H1 (cell line): ENCODE data around the gene NEK9. TPM values are rescaled to one million over a fixed set of nuclear protein-coding genes. Genes with fewer than 3 reads are reported as not detected.

Experiments used
- CTCF ChIA-PET: fragments of 300-600 bp; sonication (Branson Sonifier 250); formaldehyde crosslinking; loops from one replicate; lab custom pipeline; 2021; ENCODE audit not compliant: partially characterized antibody; lab: Charles Lee
- POLR2A ChIA-PET: fragments of 300-600 bp; sonication (Branson Sonifier 250); formaldehyde crosslinking; loops from one replicate; lab custom pipeline; 2021; ENCODE audit warnings: inconsistent platforms; ENCODE audit not compliant: partially characterized antibody; lab: Charles Lee
- DNase-seq, 2 experiments: peaks; one replicate each; pipeline versions ENCODE4 v3.0.0 to v3.0.0-alpha.2; 2010 to 2022; ENCODE audit warnings: low spot score in 2 of 2, low read depth in 1 of 2, mixed read lengths in 1 of 2
- FAIRE-seq: peaks from 2 replicates; lab custom pipeline; 2011; peaks lifted over from hg19 to GRCh38; lab: Jason Lieb, UNC
- H2AFZ ChIP-seq: 2 replicates; pipeline ENCODE4 v1.8.1; 2012; ENCODE audit warnings: low read length, inconsistent platforms
- H2AK5ac ChIP-seq: 2 replicates; pipeline ENCODE4 v1.6.1; 2013; ENCODE audit warnings: low read depth, low read length
- H2BK120ac ChIP-seq: replicated peaks from 2 replicates; pipeline ENCODE3; 2013; ENCODE audit warnings: low read depth, low read length, inconsistent platforms
- H2BK12ac ChIP-seq: 2 replicates; pipeline ENCODE4 v1.6.1; 2013; ENCODE audit warnings: low read depth, low read length
- H2BK15ac ChIP-seq: 2 replicates; pipeline ENCODE4 v1.6.1; 2013; ENCODE audit warnings: low read length
- H2BK20ac ChIP-seq: 2 replicates; pipeline ENCODE4 v1.6.1; 2013; ENCODE audit warnings: low read length
- H2BK5ac ChIP-seq: 2 replicates; pipeline ENCODE4 v1.6.1; 2013; ENCODE audit warnings: low read depth, low read length
- H3K14ac ChIP-seq: 2 replicates; pipeline ENCODE4 v1.6.1; 2013; ENCODE audit warnings: inconsistent platforms; ENCODE audit not compliant: insufficient read length
- H3K18ac ChIP-seq: 2 replicates; pipeline ENCODE4 v1.6.1; 2013; ENCODE audit warnings: low read length; ENCODE audit errors: extremely low read depth
- H3K23ac ChIP-seq: 2 replicates; pipeline ENCODE4 v1.6.1; 2013; ENCODE audit warnings: inconsistent platforms; ENCODE audit not compliant: insufficient read length
- H3K23me2 ChIP-seq: 2 replicates; pipeline ENCODE4 v1.6.1; 2013; ENCODE audit warnings: low read depth, low read length
- H3K27ac ChIP-seq: 2 replicates; pipeline ENCODE4 v1.6.1; 2011; ENCODE audit warnings: low read depth, low read length, inconsistent platforms
- H3K27me3 ChIP-seq, 4 experiments: replicated peaks in 1 of 4; 1 replicate in 1 of 4; 2 replicates in 3 of 4; pipeline versions ENCODE4 v1.6.1 to v1.8.1; 2011 to 2013; ENCODE audit warnings: low read length in 3 of 4, mild to moderate bottlenecking in 3 of 4, inconsistent platforms in 2 of 4, mixed read lengths in 2 of 4, moderate library complexity in 1 of 4; ENCODE audit not compliant: control insufficient read depth in 3 of 4, insufficient read depth in 3 of 4; ENCODE audit errors: extremely low read depth in 1 of 4
- H3K36me3 ChIP-seq, 4 experiments: 2 replicates each; pipeline versions ENCODE4 v1.6.1 to v1.8.1; 2011 to 2013; ENCODE audit warnings: mild to moderate bottlenecking in 4 of 4, low read length in 3 of 4, moderate library complexity in 2 of 4, control low read depth in 1 of 4, inconsistent platforms in 1 of 4; ENCODE audit not compliant: insufficient read depth in 4 of 4, control insufficient read depth in 2 of 4
- H3K4ac ChIP-seq: replicated peaks from 2 replicates; pipeline ENCODE3; 2013; ENCODE audit warnings: low read length, low read depth, mixed read lengths, inconsistent platforms; ENCODE audit not compliant: insufficient read length
- H3K4me1 ChIP-seq, 4 experiments: replicated peaks in 1 of 4; 1 replicate in 1 of 4; 2 replicates in 3 of 4; pipeline versions ENCODE4 v1.6.1 to v1.8.1; 2011 to 2013; ENCODE audit warnings: low read length in 3 of 4, inconsistent platforms in 2 of 4, mixed read lengths in 1 of 4; ENCODE audit not compliant: insufficient read depth in 4 of 4, control insufficient read depth in 3 of 4
- H3K4me2 ChIP-seq, 2 experiments: 2 replicates each; pipeline versions ENCODE4 v1.6.1 to v1.8.1; 2011 to 2013; ENCODE audit warnings: low read depth in 2 of 2, low read length in 2 of 2, control low read depth in 1 of 2, inconsistent platforms in 1 of 2, mild to moderate bottlenecking in 1 of 2; ENCODE audit not compliant: insufficient read depth in 1 of 2
- H3K4me3 ChIP-seq, 4 experiments: fragments of 200-600, 300-600 bp in 1 of 4; sonication (generic), shearing (Covaris generic), sonication (Bioruptor Twin) in 1 of 4; 2 replicates each; pipeline versions ENCODE4 v1.5.1 to v1.8.1; 2011 to 2016; ENCODE audit warnings: low read length in 4 of 4, low read depth in 3 of 4, control low read depth in 2 of 4, inconsistent platforms in 2 of 4, mild to moderate bottlenecking in 2 of 4, mixed read lengths in 1 of 4, moderate library complexity in 1 of 4; ENCODE audit not compliant: insufficient read depth in 2 of 4; ENCODE audit errors: extremely low read depth in 1 of 4
- H3K56ac ChIP-seq: replicated peaks from 2 replicates; pipeline ENCODE3; 2013; ENCODE audit warnings: low read depth, mild to moderate bottlenecking, mixed read lengths, low read length, inconsistent platforms; ENCODE audit not compliant: insufficient read length
- H3K79me1 ChIP-seq: 2 replicates; pipeline ENCODE4 v1.6.1; 2013; ENCODE audit warnings: low read depth, low read length, control low read depth
- H3K79me2 ChIP-seq, 2 experiments: 2 replicates each; pipeline versions ENCODE4 v1.6.1 to v1.8.1; 2012 to 2013; ENCODE audit warnings: low read length in 2 of 2, mild to moderate bottlenecking in 2 of 2, inconsistent platforms in 1 of 2; ENCODE audit not compliant: insufficient read depth in 2 of 2, control insufficient read depth in 1 of 2
- H3K9ac ChIP-seq, 4 experiments: replicated peaks in 1 of 4; 1 replicate in 1 of 4; 2 replicates in 3 of 4; pipeline versions ENCODE4 v1.6.1 to v1.8.1; 2011 to 2013; ENCODE audit warnings: low read depth in 3 of 4, low read length in 3 of 4, control low read depth in 2 of 4, mild to moderate bottlenecking in 2 of 4, moderate library complexity in 2 of 4, inconsistent platforms in 1 of 4; ENCODE audit errors: extremely low read depth in 1 of 4
- H3K9me3 ChIP-seq, 2 experiments: 2 replicates each; pipeline versions ENCODE4 v1.6.1 to v1.8.1; 2012 to 2013; ENCODE audit warnings: mild to moderate bottlenecking in 2 of 2, moderate library complexity in 2 of 2, control low read depth in 1 of 2, inconsistent platforms in 1 of 2, low read depth in 1 of 2, low read length in 1 of 2, mixed read lengths in 1 of 2; ENCODE audit not compliant: insufficient read depth in 2 of 2
- H4K20me1 ChIP-seq, 2 experiments: replicated peaks in 1 of 2; 2 replicates each; pipeline versions ENCODE3 to v1.8.1; 2011 to 2013; ENCODE audit warnings: inconsistent platforms in 2 of 2, low read length in 2 of 2, mild to moderate bottlenecking in 1 of 2; ENCODE audit not compliant: insufficient read depth in 2 of 2, control insufficient read depth in 1 of 2
- H4K5ac ChIP-seq: 2 replicates; pipeline ENCODE4 v1.6.1; 2013; ENCODE audit warnings: low read length, low read depth, mixed read lengths, inconsistent platforms; ENCODE audit not compliant: insufficient read length
- H4K8ac ChIP-seq: 2 replicates; pipeline ENCODE4 v1.8.0; 2013; ENCODE audit warnings: mild to moderate bottlenecking, moderate library complexity, low read length, inconsistent platforms; ENCODE audit not compliant: insufficient read depth; ENCODE audit errors: extremely low read depth
- H4K91ac ChIP-seq: replicated peaks from 2 replicates; pipeline ENCODE3; 2013; ENCODE audit warnings: low read length, mixed read lengths, inconsistent platforms; ENCODE audit not compliant: insufficient read length
- CHD2 ChIP-seq: IDR thresholded peaks from 2 replicates; pipeline ENCODE4 v1.6.1; 2012; ENCODE audit warnings: low read length, improper control_type of control experiment
- CTBP2 ChIP-seq: IDR thresholded peaks from 2 replicates; pipeline ENCODE4 v1.7.0; 2011; ENCODE audit warnings: borderline replicate concordance, mild to moderate bottlenecking, moderate library complexity, mixed read lengths, low read length; ENCODE audit not compliant: insufficient read depth, insufficient read length
- FOSL1 ChIP-seq: IDR thresholded peaks from 2 replicates; pipeline ENCODE4 v1.6.1; 2011; ENCODE audit warnings: mild to moderate bottlenecking, low read depth, low read length, moderate library complexity; ENCODE audit not compliant: insufficient read depth
- NRF1 ChIP-seq: IDR thresholded peaks from 2 replicates; pipeline ENCODE4 v1.6.1; 2011; ENCODE audit warnings: mild to moderate bottlenecking, low read depth, low read length, improper control_type of control experiment
- POLR2A ChIP-seq, 2 experiments: IDR thresholded peaks; 1 replicate in 1 of 2; 2 replicates in 1 of 2; pipeline ENCODE4 v1.6.1; 2011; ENCODE audit warnings: low read depth in 2 of 2, low read length in 2 of 2, mild to moderate bottlenecking in 2 of 2; ENCODE audit errors: control extremely low read depth in 1 of 2
- YY1 ChIP-seq: IDR thresholded peaks from 2 replicates; pipeline ENCODE4 v1.6.1; 2011; ENCODE audit warnings: low read depth, mild to moderate bottlenecking, low read length
- WGBS, 2 experiments: shearing (Covaris generic) in 1 of 2; methylation state at CpG; one replicate each; pipeline versions ENCODE4 v1.1.6 to v1.1.7; 2013 to 2015; ENCODE audit warnings: low lambda C conversion rate in 2 of 2, mixed read lengths in 2 of 2, inconsistent platforms in 1 of 2, low coverage in 1 of 2, missing lambda C conversion rate in 1 of 2; ENCODE audit not compliant: insufficient replicate concordance in 2 of 2, insufficient coverage in 1 of 2, insufficient read length in 1 of 2; ENCODE audit errors: extremely low coverage in 1 of 2, missing lambda C conversion rate in 1 of 2; 5-methylcytosine and 5-hydroxymethylcytosine counted together
- polyA plus RNA-seq, 7 experiments: library from polyadenylated mRNA; depleted of rRNA in 3 of 7; stranded (reverse) in 5 of 7; unstranded in 2 of 7; fragments of >200 nt in 5 of 7; fragments of 200-250 nt in 2 of 7; gene quantifications; 1 replicate in 5 of 7; 2 replicates in 1 of 7; 4 replicates in 1 of 7; pipeline versions ENCODE4 v1.2.1 to v1.2.3, GENCODE V29; 2011 to 2013; ENCODE audit warnings: missing spikeins in 2 of 7, mixed read lengths in 2 of 7
- total RNA-seq: library from RNA; stranded (reverse); fragmentation: NEBNext Ultra II Directional; extraction: Animal tissue kit (Norgen Biotek cat#: 25700); gene quantifications from 2 replicates; pipeline ENCODE4 v1.2.1, GENCODE V29; 2021

The NEK9 gene
- total and polyA plus RNA-seq, 2 of the 8 experiments (the other 6 are each of a cell fraction or from before 2014, with no cell fraction given): 16.0 to 43.6 TPM

GRCh38 chr14:75165586-75166391 is 38.9 kb upstream of the NEK9 start:
- no peak overlapping the region for H3K23ac ChIP-seq
- peaks cover 2 to 4% of the 10 kb centered on the region in 2 experiments for H4K20me1 ChIP-seq
- H2BK120ac ChIP-seq: no peak overlapping the region
- FAIRE-seq: no peak
- no peaks in the 10 kb centered on the region for H3K27me3 ChIP-seq
- 79% methylated on average over 8 of the region's 8 CpGs; no CpG with 5 or more reads in 1 of the 2 experiments for WGBS, 2 experiments
- POLR2A ChIA-PET: interaction anchor here (0.7 to 0.9 kb wide), 2 partner anchors 21 to 188 kb away, joined by 3 to 4 read pairs; no protein-coding TSS in a partner anchor
- no peak for DNase-seq
- H3K79me2 ChIP-seq: peaks cover 6 to 90% of the 10 kb centered on the region in 2 experiments
- H4K8ac ChIP-seq: no peak overlapping the region
- peaks cover 8% of the 10 kb centered on the region; the same call in 1 of the 2 replicates for H3K79me1 ChIP-seq
- H2AFZ ChIP-seq: no peak overlapping the region
- no peak overlapping the region for H3K4ac ChIP-seq
- no peak overlapping the region for H2BK15ac ChIP-seq
- no peaks in the 10 kb centered on the region for H3K4me1 ChIP-seq
- H2BK20ac ChIP-seq: no peak overlapping the region
- H4K91ac ChIP-seq: no peak overlapping the region
- H3K9ac ChIP-seq: no peak overlapping the region
- no peaks in the 10 kb centered on the region for H3K36me3 ChIP-seq
- H3K23me2 ChIP-seq: no peaks in the 10 kb centered on the region
- H2BK5ac ChIP-seq: no peak overlapping the region
- no peak overlapping the region for H3K56ac ChIP-seq
- H4K5ac ChIP-seq: no peak overlapping the region
- H2AK5ac ChIP-seq: no peak overlapping the region
- H3K18ac ChIP-seq: no peak overlapping the region
- no peak overlapping the region for H3K4me2 ChIP-seq
- H3K4me3 ChIP-seq: no peak overlapping the region
- CTCF ChIA-PET: interaction anchor here (0.6 kb wide), 1 partner anchor 686 kb away, joined by 3 read pairs; no protein-coding TSS in a partner anchor
- no peak overlapping the region for H3K14ac ChIP-seq
- no peaks in the 10 kb centered on the region for H3K9me3 ChIP-seq
- TF ChIP-seq NRF1 (no peak), POLR2A (IDR thresholded peaks at IDR 0.05; ENCODE audit: control extremely low read depth in 1 of 2, low read depth in 2 of 2, low read length in 2 of 2) (no peak), CHD2 (no peak), FOSL1 (no peak), YY1 (no peak), CTBP2 (no peak)
- TF ChIP-seq, all 59 proteins: peak for 0
- H3K27ac ChIP-seq: no peak overlapping the region
- no peak overlapping the region for H2BK12ac ChIP-seq
